H9 (cell line): ENCODE results near the gene TTC39C. TPM values are rescaled to one million over a fixed set of nuclear protein-coding genes. Genes with fewer than 3 reads are reported as not detected.

Source experiments
- DNase-seq: peaks from one replicate; pipeline ENCODE4 v3.0.0-alpha.2; 2017
- H2AFZ ChIP-seq: one replicate; pipeline ENCODE4 v1.6.1; 2013; ENCODE audit warnings: mild to moderate bottlenecking, low read length, control low read depth, moderate library complexity
- H2AK5ac ChIP-seq: 2 replicates; pipeline ENCODE4 v1.6.1; 2013; ENCODE audit warnings: low read length, control low read depth, mixed read lengths; ENCODE audit not compliant: insufficient read length
- H2BK120ac ChIP-seq: one replicate; pipeline ENCODE4 v1.6.1; 2013; ENCODE audit warnings: low read depth, mild to moderate bottlenecking, low read length, control low read depth, inconsistent platforms; ENCODE audit not compliant: poor library complexity, severe bottlenecking
- H2BK12ac ChIP-seq: 2 replicates; pipeline ENCODE4 v1.6.1; 2013; ENCODE audit warnings: low read length, control low read depth, mixed read lengths, low read depth; ENCODE audit not compliant: insufficient read length
- H2BK15ac ChIP-seq: 2 replicates; pipeline ENCODE4 v1.6.1; 2013; ENCODE audit warnings: low read depth, low read length, control low read depth
- H2BK20ac ChIP-seq: one replicate; pipeline ENCODE4 v1.6.1; 2013; ENCODE audit warnings: low read depth, mild to moderate bottlenecking, low read length, control low read depth, inconsistent platforms; ENCODE audit not compliant: poor library complexity, severe bottlenecking
- H2BK5ac ChIP-seq: 2 replicates; pipeline ENCODE4 v1.6.1; 2013; ENCODE audit warnings: low read length, control low read depth, mixed read lengths; ENCODE audit not compliant: insufficient read length
- H3K14ac ChIP-seq: 2 replicates; pipeline ENCODE4 v1.6.1; 2013; ENCODE audit warnings: low read length, control low read depth; ENCODE audit not compliant: insufficient read depth
- H3K18ac ChIP-seq: 2 replicates; pipeline ENCODE4 v1.6.1; 2013; ENCODE audit warnings: low read depth, mild to moderate bottlenecking, mixed read lengths, low read length, control low read depth; ENCODE audit not compliant: insufficient read length
- H3K23ac ChIP-seq: 2 replicates; pipeline ENCODE4 v1.6.1; 2013; ENCODE audit warnings: low read length, control low read depth, mixed read lengths, low read depth; ENCODE audit not compliant: insufficient read length
- H3K23me2 ChIP-seq: 2 replicates; pipeline ENCODE4 v1.6.1; 2013; ENCODE audit warnings: low read depth, mild to moderate bottlenecking, mixed read lengths, low read length, control low read depth; ENCODE audit not compliant: insufficient read length, poor library complexity, severe bottlenecking
- H3K27ac ChIP-seq: 2 replicates; pipeline ENCODE4 v1.5.1; 2013; ENCODE audit warnings: low read length, control low read depth, mixed read lengths, low read depth; ENCODE audit not compliant: insufficient read length
- H3K27me3 ChIP-seq: 2 replicates; pipeline ENCODE4 v1.6.1; 2013; ENCODE audit warnings: low read length, control low read depth, inconsistent platforms; ENCODE audit not compliant: insufficient read depth
- H3K4ac ChIP-seq: 2 replicates; pipeline ENCODE4 v1.6.1; 2013; ENCODE audit warnings: low read depth, mild to moderate bottlenecking, control low read depth, inconsistent platforms, low read length, moderate library complexity
- H3K4me1 ChIP-seq: 2 replicates; pipeline ENCODE4 v1.6.1; 2013; ENCODE audit warnings: low read length, control low read depth, inconsistent platforms; ENCODE audit not compliant: insufficient read depth
- H3K4me2 ChIP-seq: 2 replicates; pipeline ENCODE4 v1.6.1; 2013; ENCODE audit warnings: low read length, control low read depth, mixed read lengths; ENCODE audit not compliant: insufficient read length, insufficient read depth
- H3K56ac ChIP-seq: 2 replicates; pipeline ENCODE4 v1.6.1; 2013; ENCODE audit warnings: low read depth, mild to moderate bottlenecking, mixed read lengths, low read length, control low read depth; ENCODE audit not compliant: insufficient read length
- H3K79me1 ChIP-seq: 2 replicates; pipeline ENCODE4 v1.6.1; 2013; ENCODE audit warnings: low read depth, mild to moderate bottlenecking, moderate library complexity, low read length, control low read depth, inconsistent platforms; ENCODE audit not compliant: insufficient read depth, poor library complexity, severe bottlenecking
- H3K79me2 ChIP-seq: 2 replicates; pipeline ENCODE4 v1.6.1; 2013; ENCODE audit warnings: low read length, control low read depth, inconsistent platforms; ENCODE audit not compliant: insufficient read depth
- H3K9ac ChIP-seq: 2 replicates; pipeline ENCODE4 v1.6.1; 2013; ENCODE audit warnings: low read length, control low read depth, mixed read lengths; ENCODE audit not compliant: insufficient read length; ENCODE audit errors: extremely low read depth
- H3K9me3 ChIP-seq: one replicate; pipeline ENCODE4 v1.6.1; 2013; ENCODE audit warnings: low read depth, low read length, inconsistent platforms; ENCODE audit not compliant: control insufficient read depth
- H3T11ph ChIP-seq: one replicate; pipeline ENCODE4 v1.6.1; 2013; ENCODE audit warnings: mild to moderate bottlenecking, low read length, control low read depth, inconsistent platforms
- H4K20me1 ChIP-seq: one replicate; pipeline ENCODE4 v1.6.1; 2013; ENCODE audit not compliant: control insufficient read depth, insufficient read length, insufficient read depth
- H4K5ac ChIP-seq: 2 replicates; pipeline ENCODE4 v1.6.1; 2013; ENCODE audit warnings: low read depth, mild to moderate bottlenecking, mixed read lengths, low read length, control low read depth; ENCODE audit not compliant: insufficient read length
- H4K8ac ChIP-seq: replicated peaks from 2 replicates; pipeline ENCODE4 v1.6.1; 2013; ENCODE audit warnings: low read length, control low read depth, mixed read lengths, low read depth; ENCODE audit not compliant: insufficient read length
- H4K91ac ChIP-seq: 2 replicates; pipeline ENCODE4 v1.6.1; 2013; ENCODE audit warnings: low read depth, mild to moderate bottlenecking, moderate library complexity, mixed read lengths, low read length, control low read depth; ENCODE audit not compliant: insufficient read length
- H3K27ac Mint-ChIP-seq, 3 experiments: 2 replicates in 2 of 3; 3 replicates in 1 of 3; pipeline ENCODE4 v1.8.0; 2020 to 2021; ENCODE audit warnings: mixed read lengths in 3 of 3, mild to moderate bottlenecking in 1 of 3, moderate library complexity in 1 of 3
- H3K27me3 Mint-ChIP-seq: 2 replicates; pipeline ENCODE4 v1.8.0; 2021; ENCODE audit warnings: low read depth, mild to moderate bottlenecking, moderate library complexity, mixed read lengths
- H3K36me3 Mint-ChIP-seq, 3 experiments: 2 replicates in 2 of 3; 3 replicates in 1 of 3; pipeline ENCODE4 v1.8.0; 2020 to 2021; ENCODE audit warnings: low read depth in 3 of 3, mixed read lengths in 3 of 3; ENCODE audit not compliant: insufficient read depth in 1 of 3
- H3K4me1 Mint-ChIP-seq, 2 experiments: 2 replicates each; pipeline ENCODE4 v1.8.0; 2020; ENCODE audit warnings: mixed read lengths in 2 of 2
- H3K4me3 Mint-ChIP-seq, 2 experiments: 2 replicates in 1 of 2; 3 replicates in 1 of 2; pipeline ENCODE4 v1.8.0; 2020 to 2021; ENCODE audit warnings: mild to moderate bottlenecking in 2 of 2, mixed read lengths in 2 of 2, moderate library complexity in 1 of 2
- H3K9me3 Mint-ChIP-seq, 2 experiments: 2 replicates in 1 of 2; 3 replicates in 1 of 2; pipeline ENCODE4 v1.8.0; 2020; ENCODE audit warnings: mild to moderate bottlenecking in 2 of 2, mixed read lengths in 2 of 2, moderate library complexity in 1 of 2
- CTCF ChIP-seq: fragments of 200-600 bp; sonication (generic); conservative IDR thresholded peaks from 3 replicates; pipeline ENCODE4 v1.8.0; 2021; ENCODE audit warnings: antibody characterized with exemption, mild to moderate bottlenecking
- WGBS: extraction: QIAGEN DNeasy Blood & Tissue Kit; methylation state at CpG from one replicate; pipeline ENCODE4 v1.1.7; 2013; ENCODE audit warnings: missing lambda C conversion rate, low lambda C conversion rate, mixed read lengths; ENCODE audit not compliant: insufficient read length; ENCODE audit errors: extremely low coverage; 5-methylcytosine and 5-hydroxymethylcytosine counted together
- total RNA-seq: library from RNA; stranded (reverse); gene quantifications from 2 replicates; pipeline ENCODE4 v1.2.1, GENCODE V29; 2021

Gene TTC39C
- total RNA-seq, 1 experiment from 2014 or later, result 18.0 TPM

GRCh38 chr18:24053211-24053610 is 38.7 kb downstream of the TTC39C start:
- no peak overlapping the region for H3K4me2 ChIP-seq
- no peak overlapping the region for H3K4ac ChIP-seq
- no peak overlapping the region for H2AFZ ChIP-seq
- no peak overlapping the region for H2BK20ac ChIP-seq
- no peak overlapping the region for H3K56ac ChIP-seq
- H2AK5ac ChIP-seq, result no peak overlapping the region
- H4K20me1 ChIP-seq, result no peaks in the 10 kb centered on the region
- H3K27me3 ChIP-seq, result no peaks in the 10 kb centered on the region
- H2BK12ac ChIP-seq, result no peak overlapping the region
- no peak overlapping the region for H2BK5ac ChIP-seq
- H3K4me1 Mint-ChIP-seq, result peaks cover 13 to 20% of the 10 kb centered on the region in 2 experiments
- H2BK120ac ChIP-seq, result no peak overlapping the region
- no peak overlapping the region for H3T11ph ChIP-seq
- H3K79me1 ChIP-seq, result peaks cover 3% of the 10 kb centered on the region
- no peaks in the 10 kb centered on the region for H3K27me3 Mint-ChIP-seq
- no peak overlapping the region for H3K4me3 Mint-ChIP-seq
- peaks cover 0 to 3% of the 10 kb centered on the region in 2 experiments; a peak in 1 of 5 replicates for H3K9me3 Mint-ChIP-seq
- H4K5ac ChIP-seq, result no peak overlapping the region
- no peaks in the 10 kb centered on the region for H3K23me2 ChIP-seq
- no peak overlapping the region for H2BK15ac ChIP-seq
- no peak overlapping the region for H3K9ac ChIP-seq
- no peak for DNase-seq
- no peak overlapping the region for H3K14ac ChIP-seq
- no peak overlapping the region for H3K23ac ChIP-seq
- H3K9me3 ChIP-seq, result no peaks in the 10 kb centered on the region
- no peak overlapping the region for H3K18ac ChIP-seq
- no CpG with 5 or more reads among the region's 4 CpGs for WGBS
- no peak overlapping the region for H3K27ac ChIP-seq
- H3K4me1 ChIP-seq, result peaks cover 3% of the 10 kb centered on the region; the same call in 1 of the 2 replicates
- no peak overlapping the region for H4K91ac ChIP-seq
- peaks cover 0 to 4% (median 0%) of the 10 kb centered on the region in 3 experiments; a peak in 3 of 7 replicates for H3K36me3 Mint-ChIP-seq
- TF ChIP-seq CTCF, result no peak
- H4K8ac ChIP-seq, result no peak overlapping the region
- no peak overlapping the region for H3K27ac Mint-ChIP-seq
- H3K79me2 ChIP-seq, result peaks cover 14% of the 10 kb centered on the region; the same call in 1 of the 2 replicates
